Erythroblast (primary cell): ENCODE data around the gene TAGLN.

Source experiments
- GATA1 ChIP-seq: IDR thresholded peaks from 2 replicates; pipeline ENCODE4 v1.6.1; 2011; ENCODE audit warnings: low read depth, mild to moderate bottlenecking, control low read depth, low read length, moderate library complexity
- POLR2A ChIP-seq: IDR thresholded peaks from 2 replicates; pipeline ENCODE4 v1.6.1; 2011; ENCODE audit warnings: mild to moderate bottlenecking, low read length

GRCh38 chr11:117229931-117230285, 30.7 kb downstream of the TAGLN start:
- TF ChIP-seq POLR2A (no peak), GATA1 (no peak)
